Activated effector memory CD4-positive, alpha-beta T cell treated with Interleukin-2 at 50 U/mL for 16 hours (primary cell): Measurements from ENCODE around the gene CYB5A.

Source experiments
- DNase-seq: peaks from one replicate; pipeline ENCODE4 v3.0.0-alpha.2; 2020

Gene CYB5A

GRCh38 chr18:74203811-74204210 lies 88.0 kb downstream of the CYB5A start:
- DNase-seq: no peak
